DND-41 (cell line): ENCODE data around the gene PLEKHG1.

Experiments used
- ATAC-seq: fragments of 200-7000 bp; cut with Tn5 transposase; 3 replicates; pipeline ENCODE4 v1.9.1; 2021; ENCODE audit warnings: low read depth; ENCODE audit not compliant: insufficient read depth
- DNase-seq: peaks from one replicate; pipeline ENCODE4 v3.0.0-alpha.2; 2020
- H2AFZ ChIP-seq: 2 replicates; pipeline ENCODE4 v1.6.0; 2012; ENCODE audit warnings: low read depth, low read length
- H3K27ac ChIP-seq: 2 replicates; pipeline ENCODE4 v1.5.1; 2012; ENCODE audit warnings: low read length, inconsistent platforms
- H3K27me3 ChIP-seq: fragments of 200-600 bp; sonication (generic); 2 replicates; pipeline ENCODE4 v1.6.0; 2012; ENCODE audit warnings: low read length, mild to moderate bottlenecking, inconsistent platforms; ENCODE audit not compliant: insufficient read depth, poor library complexity
- H3K36me3 ChIP-seq: 2 replicates; pipeline ENCODE4 v1.5.1; 2012; ENCODE audit warnings: low read length, inconsistent platforms; ENCODE audit not compliant: insufficient read depth
- H3K4me1 ChIP-seq: 2 replicates; pipeline ENCODE4 v1.5.1; 2012; ENCODE audit warnings: mild to moderate bottlenecking, low read length; ENCODE audit not compliant: insufficient read depth
- H3K4me2 ChIP-seq: 2 replicates; pipeline ENCODE4 v1.6.0; 2012; ENCODE audit warnings: mild to moderate bottlenecking, moderate library complexity, low read length, inconsistent platforms; ENCODE audit not compliant: insufficient read depth
- H3K4me3 ChIP-seq, 2 experiments: fragments of 200-600 bp in 1 of 2; shearing (Covaris generic) in 1 of 2; 2 replicates each; pipeline ENCODE4 v1.5.1; 2012 to 2016; ENCODE audit warnings: inconsistent platforms in 2 of 2, low read length in 2 of 2, mild to moderate bottlenecking in 2 of 2, low read depth in 1 of 2, moderate library complexity in 1 of 2
- H3K79me2 ChIP-seq: 2 replicates; pipeline ENCODE4 v1.6.0; 2012; ENCODE audit warnings: low read length, inconsistent platforms; ENCODE audit not compliant: insufficient read depth
- H3K9ac ChIP-seq: 2 replicates; pipeline ENCODE4 v1.6.0; 2012; ENCODE audit warnings: low read depth, mild to moderate bottlenecking, inconsistent platforms, low read length, moderate library complexity
- H3K9me3 ChIP-seq: 2 replicates; pipeline ENCODE4 v1.5.1; 2012; ENCODE audit warnings: low read length, moderate library complexity, mild to moderate bottlenecking, inconsistent platforms; ENCODE audit not compliant: insufficient read depth, severe bottlenecking
- H4K20me1 ChIP-seq: 2 replicates; pipeline ENCODE4 v1.6.0; 2012; ENCODE audit warnings: low read length; ENCODE audit not compliant: insufficient read depth
- CTCF ChIP-seq: IDR thresholded peaks from 2 replicates; pipeline ENCODE4 v1.5.1; 2012; ENCODE audit warnings: borderline replicate concordance, low read length, moderate library complexity, mild to moderate bottlenecking; ENCODE audit not compliant: poor library complexity, severe bottlenecking; ENCODE audit errors: extremely low read depth
- EZH2 ChIP-seq: IDR thresholded peaks from 3 replicates; pipeline ENCODE4 v1.6.1; 2012; ENCODE audit warnings: borderline replicate concordance, low read depth, mild to moderate bottlenecking, moderate library complexity, low read length, inconsistent platforms; ENCODE audit not compliant: severe bottlenecking

Gene PLEKHG1

GRCh38 chr6:150628908-150629307 is 29.2 kb downstream of the PLEKHG1 start:
- TF ChIP-seq CTCF: no peak
- TF ChIP-seq EZH2: no peak
- Histone ChIP-seq H4K20me1 (no peaks in the 10 kb centered on the region), H3K9ac (no peak overlapping the region), H3K36me3 (no peaks in the 10 kb centered on the region), H2AFZ (no peak overlapping the region), H3K27ac (no peak overlapping the region), H3K27me3 (peaks cover 7% of the 10 kb centered on the region), H3K9me3 (no peaks in the 10 kb centered on the region), H3K79me2 (no peaks in the 10 kb centered on the region), H3K4me3 (no peak overlapping the region), H3K4me2 (no peak overlapping the region), H3K4me1 (no peaks in the 10 kb centered on the region)
- DNase-seq (no peak), ATAC-seq (no peak)

GRCh38 chr6:150631283-150631983 is 31.7 kb downstream of the PLEKHG1 start:
- Histone ChIP-seq H3K4me3 (no peak overlapping the region), H3K4me2 (no peak overlapping the region), H3K9me3 (no peaks in the 10 kb centered on the region), H2AFZ (no peak overlapping the region), H3K27me3 (peaks cover 3% of the 10 kb centered on the region), H3K27ac (no peak overlapping the region), H3K9ac (no peak overlapping the region), H3K36me3 (no peaks in the 10 kb centered on the region), H4K20me1 (no peaks in the 10 kb centered on the region), H3K79me2 (no peaks in the 10 kb centered on the region), H3K4me1 (no peaks in the 10 kb centered on the region)
- no peak for TF ChIP-seq CTCF
- no peak for TF ChIP-seq EZH2
- ATAC-seq (no peak), DNase-seq (no peak)

GRCh38 chr6:150631984-150632642 is 32.4 kb downstream of the PLEKHG1 start:
- Histone ChIP-seq H3K9ac (no peak overlapping the region), H3K27ac (no peak overlapping the region), H3K79me2 (no peaks in the 10 kb centered on the region), H2AFZ (no peak overlapping the region), H3K4me1 (no peaks in the 10 kb centered on the region), H3K27me3 (peaks cover 3% of the 10 kb centered on the region), H3K4me2 (no peak overlapping the region), H3K36me3 (no peaks in the 10 kb centered on the region), H4K20me1 (no peaks in the 10 kb centered on the region), H3K4me3 (no peak overlapping the region), H3K9me3 (no peaks in the 10 kb centered on the region)
- DNase-seq (no peak), ATAC-seq (no peak)
- no peak for TF ChIP-seq CTCF
- no peak for TF ChIP-seq EZH2
